ENCODE data around the gene PELI3. TPM values are rescaled to one million over a fixed set of nuclear protein-coding genes. Genes with fewer than 3 reads are reported as not detected.
A peak's percentile ranks its signal among the peaks of the same experiment; 100 is the strongest.

Gene PELI3
- total RNA-seq, 4 donors from 2014 or later: 14.4 to 26.4 (median 20.4) TPM

DNA sequence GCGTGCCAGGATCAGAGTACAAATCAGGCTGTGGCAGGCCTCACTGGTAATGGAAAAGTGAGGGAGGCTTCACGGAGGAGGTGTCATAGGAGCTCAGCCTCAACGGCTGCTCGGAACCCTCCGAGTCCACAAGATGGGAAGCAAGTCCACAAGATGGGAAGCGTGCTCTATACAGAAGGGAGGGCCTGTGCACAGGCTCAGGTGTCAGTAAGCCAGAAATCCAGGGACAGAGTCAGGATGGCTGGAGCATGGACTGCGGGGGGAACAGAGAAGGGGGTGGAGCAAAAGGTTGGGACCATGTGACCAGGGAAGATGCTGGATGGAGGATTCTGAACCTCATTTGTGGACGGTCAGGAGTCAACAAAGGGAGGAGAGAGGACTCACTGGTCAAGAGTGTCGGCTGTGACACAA, 10.1 kb downstream of the PELI3 start:
- Histone ChIP-seq H3K9me3 (no peaks in the 10 kb centered on the region), H3K27me3 (no peaks in the 10 kb centered on the region), H3K36me3 (peaks cover 0 to 52% (median 0%) of the 10 kb centered on the region in 3 donors), H3K4me1 (peaks cover 0 to 26% (median 9%) of the 10 kb centered on the region in 4 donors), H3K4me3 (no peak overlapping the region), H3K27ac (no peak overlapping the region)
- TF ChIP-seq POLR2A (IDR thresholded peaks at IDR 0.05) (no peak), CTCF (IDR thresholded peaks at IDR 0.05) (no peak), EP300 (IDR thresholded peaks at IDR 0.05) (no peak)
- no peak for DNase-seq (ENCODE audit: low spot score in 2 of 2)
- WGBS, 2 donors: 41 to 55% methylated on average over 9 of the region's 9 CpGs

DNA sequence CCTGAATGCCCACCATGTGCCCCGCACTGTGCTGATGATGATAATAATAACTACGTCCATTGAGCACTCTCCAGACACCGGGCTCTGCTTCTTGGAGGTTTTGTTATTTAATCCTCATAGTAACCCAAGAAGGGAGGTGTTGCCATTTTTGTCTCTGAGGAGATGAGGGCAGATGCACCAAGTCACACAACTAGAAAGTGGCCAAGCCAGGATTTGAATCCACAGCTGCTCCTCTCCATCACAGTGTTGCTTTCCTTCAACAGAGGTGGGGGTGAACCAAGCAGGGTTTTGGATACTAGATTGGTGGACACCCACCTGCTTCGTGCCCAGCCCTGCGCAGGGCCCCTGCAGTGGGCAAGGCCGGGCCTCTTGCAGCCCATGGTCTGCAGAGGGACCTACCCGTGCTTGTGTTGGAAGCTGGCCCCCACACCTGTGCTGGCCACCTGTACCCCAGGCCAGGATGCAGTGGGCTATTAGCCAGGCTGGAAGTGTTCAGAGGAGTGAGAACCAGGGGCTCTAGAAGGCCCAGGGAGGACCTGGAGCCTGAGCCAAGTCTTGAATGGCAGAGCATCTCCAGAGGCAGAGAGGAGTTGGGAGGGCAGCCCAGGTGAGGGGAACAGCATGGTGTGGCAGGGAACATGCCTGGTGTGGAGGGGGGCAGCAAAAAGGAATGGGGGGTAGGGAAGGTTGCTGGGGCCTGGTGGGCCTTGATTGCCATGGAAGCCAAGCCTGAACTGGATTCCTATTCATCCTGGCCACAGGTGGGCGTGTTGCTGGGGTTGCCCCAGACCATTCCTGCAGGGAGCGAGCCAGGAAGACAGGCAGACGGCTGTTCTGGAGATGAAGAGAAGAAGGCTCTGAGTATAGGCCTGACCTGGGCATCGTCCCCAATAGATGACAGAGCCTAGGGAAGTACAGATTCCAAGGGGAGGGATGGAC, 10.8 kb downstream of the PELI3 start:
- WGBS, 2 donors: 76 to 79% methylated on average over 10 to 11 of the region's 11 CpGs
- H3K27ac ChIP-seq: no peak overlapping the region
- H3K4me3 ChIP-seq: no peak overlapping the region

GRCh38 chr11:66478729-66479393, 12.2 kb downstream of the PELI3 start:
- Histone ChIP-seq H3K27ac (peak overlapping the region; percentile 73 to 94 (median 91)), H3K36me3 (peaks cover 0 to 44% (median 0%) of the 10 kb centered on the region in 3 donors), H3K9me3 (no peaks in the 10 kb centered on the region), H3K27me3 (no peaks in the 10 kb centered on the region), H3K4me1 (peaks cover 0 to 26% (median 9%) of the 10 kb centered on the region in 4 donors), H3K4me3 (peak overlapping the region; percentile 57 to 98 (median 78))
- TF ChIP-seq POLR2A (IDR thresholded peaks at IDR 0.05) (no peak), CTCF (IDR thresholded peaks at IDR 0.05) (peak; percentile 64 to 71 (median 66))
- no peak for DNase-seq (ENCODE audit: low spot score in 2 of 2)
- 48 to 51% methylated on average over 8 of the region's 8 CpGs for WGBS, 2 donors

More for the DNA sequence above, 10.8 kb downstream of the PELI3 start:
- Histone ChIP-seq H3K4me1 (peaks cover 0 to 26% (median 9%) of the 10 kb centered on the region in 4 donors), H3K9me3 (no peaks in the 10 kb centered on the region), H3K36me3 (peaks cover 0 to 45% (median 0%) of the 10 kb centered on the region in 3 donors), H3K27me3 (no peaks in the 10 kb centered on the region)
- TF ChIP-seq EP300 (IDR thresholded peaks at IDR 0.05): no peak
- TF ChIP-seq CTCF (IDR thresholded peaks at IDR 0.05): no peak
- TF ChIP-seq POLR2A (IDR thresholded peaks at IDR 0.05): no peak
- no peak for DNase-seq (ENCODE audit: low spot score in 2 of 2)

- Histone ChIP-seq H3K36me3 (peaks cover 0 to 44% (median 0%) of the 10 kb centered on the region in 3 donors), H3K4me1 (peaks cover 0 to 26% (median 9%) of the 10 kb centered on the region in 4 donors), H3K4me3 (peak overlapping the region; percentile 57 to 98 (median 78)), H3K9me3 (no peaks in the 10 kb centered on the region), H3K27me3 (no peaks in the 10 kb centered on the region), H3K27ac (peak overlapping the region; percentile 73 to 94 (median 91))
- TF ChIP-seq CTCF (IDR thresholded peaks at IDR 0.05): no peak
- TF ChIP-seq POLR2A (IDR thresholded peaks at IDR 0.05): no peak
- no peak for TF ChIP-seq EP300 (IDR thresholded peaks at IDR 0.05)
- 0 to 3% methylated on average over 24 to 29 of the region's 34 CpGs for WGBS, 2 donors
- DNase-seq (ENCODE audit: low spot score in 2 of 2): peak in 1 of 2 donors; percentile 39
Measured at GRCh38 chr11:66479394-66480116, 12.8 kb downstream of the PELI3 start.
